NCI-H510A treated with DMSO at 0.1 percent for 48 hours (cell line): ENCODE measurements around the gene SEH1L.
A peak's percentile ranks its signal among the peaks of the same experiment; 100 is the strongest.
"Not testable (repeated sequence)": the region's sequence is repeated elsewhere in the genome, so short reads cannot be mapped to it uniquely, and the experiment has no call there.

ENCODE experiments used
- DNase-seq: peaks from one replicate; lab custom pipeline; 2025; lab: John Stamatoyannopoulos, UW

Gene SEH1L

DNA sequence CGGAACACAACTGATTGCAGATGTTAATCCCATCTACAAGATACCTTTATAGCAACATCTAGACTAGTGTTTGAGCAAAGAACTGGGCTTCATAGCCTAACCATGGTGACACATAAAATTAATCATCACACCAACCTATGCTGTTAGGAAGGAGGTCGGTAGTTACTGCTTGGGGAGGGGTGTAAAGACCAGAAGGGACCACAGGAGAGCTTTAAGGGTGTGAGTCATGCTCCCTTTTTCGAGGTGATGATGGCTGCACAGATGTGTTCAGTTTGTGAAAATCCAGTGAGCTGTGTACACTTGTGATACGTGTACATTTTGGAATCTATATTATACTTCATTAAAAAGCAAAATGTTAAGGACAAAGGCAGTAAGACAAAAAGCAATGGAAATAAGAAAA is 4.6 kb upstream of the SEH1L start:
- no peak for DNase-seq

DNA sequence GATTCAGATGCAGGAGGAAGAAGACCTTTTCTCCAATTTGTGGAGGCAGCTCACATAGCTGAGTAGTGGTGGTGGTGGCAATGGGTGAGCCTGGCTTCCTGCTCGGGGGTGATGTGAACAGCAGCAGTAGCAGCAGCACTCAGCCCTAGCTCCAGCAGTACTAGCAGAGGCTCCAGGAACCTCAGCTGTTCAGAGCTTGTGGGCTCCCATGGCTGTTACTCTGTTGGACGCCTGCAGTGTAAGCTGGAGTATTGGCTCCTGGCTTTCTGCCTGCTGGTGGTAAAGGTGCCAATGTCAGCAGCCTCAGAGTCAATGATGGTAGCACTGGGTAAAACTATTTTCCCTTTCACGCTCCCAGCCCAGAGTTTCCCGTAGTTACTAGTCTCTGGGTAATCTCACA is 3.1 kb upstream of the SEH1L start:
- DNase-seq, result no peak

DNA sequence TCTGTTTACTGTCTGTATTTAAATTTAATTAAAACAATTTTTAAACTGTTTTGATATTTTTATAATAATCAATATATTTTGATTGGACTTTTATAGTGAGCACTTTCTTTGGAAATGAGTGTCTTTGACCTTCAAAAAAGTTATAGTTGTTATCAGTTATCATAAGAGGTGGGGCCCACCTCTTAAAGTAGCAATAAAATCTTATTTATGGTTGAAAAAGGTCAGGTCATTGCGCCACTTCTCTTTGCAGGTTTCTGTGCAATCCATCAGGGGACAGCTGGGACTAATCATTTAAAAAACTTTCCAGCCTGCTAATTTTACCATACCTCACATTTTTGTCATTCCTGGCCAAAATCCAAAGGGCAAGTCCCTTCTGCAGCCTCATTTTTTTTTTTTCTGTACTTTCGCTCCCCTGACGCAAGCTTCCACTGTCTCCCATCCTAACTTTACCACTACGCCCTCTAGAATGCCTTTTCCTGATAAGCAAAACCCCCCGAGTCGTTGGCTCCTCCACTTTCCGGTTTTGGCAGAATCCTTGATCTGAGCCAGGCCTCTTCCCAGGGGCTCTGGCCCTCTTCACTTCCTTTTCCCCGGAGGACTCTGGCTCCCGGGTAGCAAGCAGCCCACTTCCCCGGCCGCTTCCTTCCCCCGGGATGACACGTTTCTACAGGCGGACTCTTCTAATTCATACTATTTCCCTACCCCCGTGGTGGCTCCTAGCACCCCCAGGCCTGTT is 1.1 kb upstream of the SEH1L start:
- DNase-seq, result peak; percentile 39

DNA sequence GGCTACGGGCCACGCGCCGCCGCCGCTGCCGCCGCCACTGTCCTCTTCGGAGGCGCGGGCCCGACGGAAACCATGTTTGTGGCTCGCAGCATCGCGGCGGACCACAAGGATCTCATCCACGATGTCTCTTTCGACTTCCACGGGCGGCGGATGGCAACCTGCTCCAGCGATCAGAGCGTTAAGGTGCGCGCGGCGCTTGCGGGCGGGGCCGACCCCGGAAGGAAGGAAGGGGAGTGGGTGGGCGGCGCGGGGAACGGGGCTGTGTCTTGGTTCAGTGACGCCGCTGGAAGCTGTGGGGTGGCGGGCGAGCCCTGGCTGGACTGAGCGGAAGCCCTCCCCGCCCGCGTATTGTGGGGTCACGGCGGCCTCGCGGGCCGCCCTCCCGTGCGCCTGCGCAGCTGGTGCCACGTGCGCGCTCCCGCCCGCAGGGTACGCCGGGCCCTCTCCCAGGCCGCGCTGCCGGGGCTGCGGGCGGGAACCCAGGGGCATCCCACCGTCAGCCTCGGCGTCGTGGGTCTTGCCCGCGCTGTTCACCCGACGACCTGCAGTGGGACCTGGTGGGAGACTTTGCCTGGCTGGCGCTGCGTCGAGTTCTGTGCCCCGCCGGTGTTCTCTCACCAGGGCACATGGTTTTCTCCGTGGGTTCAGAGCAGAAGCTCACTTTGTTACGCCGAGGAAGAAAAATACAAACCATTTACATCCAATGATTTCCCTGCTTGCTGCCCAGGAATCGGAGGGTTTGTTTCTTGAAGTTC is 416 bp downstream of the SEH1L start:
- DNase-seq, result peak; percentile 71

DNA sequence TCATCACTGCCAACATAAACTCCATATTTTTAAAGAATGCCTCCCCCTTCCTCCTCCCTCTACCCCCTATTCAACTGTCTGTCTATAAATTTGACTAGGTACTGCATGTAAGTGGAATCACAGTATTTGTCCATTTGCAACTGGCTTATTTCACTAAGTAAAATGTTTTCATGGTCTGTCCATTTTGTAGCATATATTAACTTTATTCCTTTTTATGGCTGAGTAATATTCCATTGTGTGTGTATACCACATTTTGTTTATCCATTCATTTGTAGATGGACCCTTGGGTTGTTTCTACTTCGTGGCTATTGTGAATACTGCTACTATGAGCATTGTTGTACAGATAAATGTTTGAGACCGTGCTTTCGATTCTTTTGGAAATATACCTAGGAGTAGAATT is 10.7 kb downstream of the SEH1L start:
- no peak for DNase-seq

DNA sequence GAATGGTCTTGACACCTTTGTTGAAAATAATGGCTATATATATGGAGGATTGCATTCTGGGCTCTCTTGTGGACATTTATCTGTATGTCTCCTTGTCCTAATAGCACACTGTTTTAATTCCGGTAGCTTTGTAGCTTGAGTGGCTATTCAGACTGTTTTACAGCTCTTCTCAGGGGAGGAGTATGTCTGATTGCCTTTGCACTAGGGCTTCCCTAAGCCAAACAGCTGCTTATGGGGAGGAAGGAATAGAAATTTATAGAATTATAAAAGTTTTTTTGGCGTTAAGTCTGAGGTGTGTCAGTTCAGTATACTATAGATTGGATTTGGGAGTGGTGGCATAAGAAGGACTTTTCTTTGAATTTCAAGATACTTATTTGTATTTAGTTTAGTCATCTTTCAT is 12.6 kb downstream of the SEH1L start:
- no peak for DNase-seq

DNA sequence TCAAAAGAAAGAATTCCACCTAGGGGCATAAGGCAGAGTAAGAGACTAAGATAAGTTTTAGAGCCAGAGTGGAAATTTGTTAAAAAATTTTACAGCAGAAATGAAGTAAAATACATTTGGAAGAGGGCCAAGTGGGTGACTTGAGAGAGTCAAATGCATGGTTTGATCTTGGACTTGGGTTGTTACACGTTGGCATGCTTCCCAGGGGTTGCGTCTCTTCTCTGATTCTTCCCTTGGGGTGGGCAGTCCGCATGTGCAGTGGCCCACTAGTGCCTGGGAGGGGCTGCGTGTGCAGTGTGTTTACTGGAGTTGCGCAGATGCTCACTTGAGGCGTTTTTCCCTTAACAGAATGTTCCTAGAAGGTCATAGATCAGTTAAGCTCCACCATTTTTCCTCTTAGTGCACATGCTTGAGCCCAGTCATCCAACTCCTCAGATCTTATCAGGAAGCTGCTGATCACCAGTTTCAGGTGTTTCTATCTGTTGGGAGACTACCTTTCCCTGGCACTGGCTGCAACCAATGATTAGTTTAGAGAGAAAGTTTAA is 13.1 kb downstream of the SEH1L start:
- DNase-seq, result no peak

DNA sequence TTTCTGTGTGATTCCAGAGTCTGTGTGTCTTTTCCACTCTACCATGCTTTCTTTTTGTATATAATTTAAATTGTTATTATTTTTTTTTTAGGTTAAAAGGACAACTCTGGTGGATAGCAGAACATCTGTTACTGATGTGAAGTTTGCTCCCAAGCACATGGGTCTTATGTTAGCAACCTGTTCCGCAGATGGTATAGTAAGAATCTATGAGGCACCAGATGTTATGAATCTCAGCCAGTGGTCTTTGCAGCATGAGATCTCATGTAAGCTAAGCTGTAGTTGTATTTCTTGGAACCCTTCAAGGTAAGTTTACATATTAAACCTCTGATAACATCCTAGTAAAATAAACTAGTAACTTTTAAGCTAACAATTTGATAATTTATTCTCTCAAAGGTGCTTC is 15.3 kb downstream of the SEH1L start:
- no peak for DNase-seq

DNA sequence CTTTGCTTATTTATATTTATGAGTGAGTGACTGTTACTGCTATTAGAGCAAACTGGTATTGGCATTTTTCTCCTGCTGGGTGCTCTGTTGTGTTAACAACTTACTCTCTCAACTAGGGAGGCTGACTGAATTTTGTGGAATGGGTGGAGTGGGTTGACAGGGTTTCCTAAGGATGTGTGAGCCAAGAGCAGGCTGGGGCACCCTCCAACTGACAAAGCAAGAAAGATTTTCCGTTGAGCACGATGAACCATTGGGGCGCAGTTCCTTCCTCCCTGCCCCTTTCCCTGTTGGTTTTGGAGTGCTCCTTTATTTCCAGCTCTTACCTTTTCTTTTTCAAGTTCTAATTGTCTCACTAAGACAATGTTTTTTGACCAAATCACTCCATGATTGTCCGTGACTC is 20.3 kb downstream of the SEH1L start:
- no peak for DNase-seq

DNA sequence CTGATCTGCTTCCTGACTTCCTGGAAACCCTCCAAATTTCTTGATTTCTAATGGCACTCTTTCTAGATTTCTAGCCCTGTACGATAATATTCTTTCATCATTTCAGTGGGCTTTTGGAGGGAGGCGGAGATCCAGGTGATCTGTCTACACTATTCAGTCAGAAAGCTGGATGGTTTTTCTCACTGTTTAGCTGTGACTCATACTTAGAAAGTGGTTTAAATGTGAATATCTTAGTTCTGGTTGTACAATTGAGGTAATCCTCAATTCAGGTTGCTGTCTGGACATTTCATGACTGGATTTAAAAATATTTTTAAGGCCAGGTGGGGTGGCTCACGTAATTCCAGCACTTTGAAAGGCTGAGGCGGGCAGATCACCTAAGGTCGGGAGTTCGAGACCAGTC is 20.8 kb downstream of the SEH1L start:
- DNase-seq, result no peak

DNA sequence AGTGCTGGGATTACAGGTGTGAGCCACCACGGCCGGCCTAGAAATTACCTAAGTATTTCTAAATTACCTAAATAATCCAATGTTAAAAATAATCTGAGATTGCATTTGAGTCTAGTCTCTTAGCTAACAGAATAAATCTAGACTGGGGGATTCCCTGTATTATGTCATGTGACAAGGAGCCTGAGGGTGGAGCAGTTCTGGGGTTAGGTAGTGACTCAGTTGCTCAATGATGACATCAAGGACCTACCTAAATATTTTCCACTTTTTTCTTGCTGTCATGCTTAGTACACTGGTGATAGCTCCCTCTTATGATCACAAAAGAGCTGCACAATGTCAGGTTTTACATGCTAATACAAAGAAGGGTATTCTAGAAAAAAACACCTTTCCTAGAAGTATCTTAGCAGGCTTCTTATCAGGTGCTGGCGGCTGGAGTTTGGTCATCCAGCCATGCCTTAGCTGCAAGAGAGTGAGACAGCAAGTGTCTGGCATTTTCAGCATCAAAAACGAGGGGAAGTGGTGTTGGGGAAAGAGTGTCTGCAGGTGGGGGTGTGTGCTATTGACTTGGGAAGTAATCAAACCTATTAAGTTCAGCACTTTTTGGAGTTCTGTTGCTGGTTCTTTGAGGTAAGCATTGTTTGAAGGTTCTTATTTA is 25.9 kb downstream of the SEH1L start:
- no peak for DNase-seq

DNA sequence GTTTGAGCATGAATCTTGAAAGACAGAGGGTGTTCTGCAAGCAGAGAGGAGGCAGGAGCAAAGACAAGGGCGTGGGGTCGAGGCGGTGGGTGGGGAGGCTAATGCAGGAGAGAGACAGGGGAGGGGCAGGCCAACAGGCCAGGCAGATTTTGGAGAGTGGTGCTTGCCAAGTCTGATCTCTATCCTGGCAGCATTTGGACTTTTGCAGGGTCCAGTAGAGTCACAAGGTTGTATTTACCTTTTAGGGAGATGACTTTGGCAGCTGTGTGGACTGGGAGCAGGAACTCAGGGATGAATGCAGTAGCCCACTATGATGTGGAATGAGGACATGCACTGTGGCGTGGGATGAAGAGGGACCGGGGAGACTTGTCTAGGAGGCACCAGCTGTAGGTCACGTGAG is 27.7 kb downstream of the SEH1L start:
- no peak for DNase-seq

DNA sequence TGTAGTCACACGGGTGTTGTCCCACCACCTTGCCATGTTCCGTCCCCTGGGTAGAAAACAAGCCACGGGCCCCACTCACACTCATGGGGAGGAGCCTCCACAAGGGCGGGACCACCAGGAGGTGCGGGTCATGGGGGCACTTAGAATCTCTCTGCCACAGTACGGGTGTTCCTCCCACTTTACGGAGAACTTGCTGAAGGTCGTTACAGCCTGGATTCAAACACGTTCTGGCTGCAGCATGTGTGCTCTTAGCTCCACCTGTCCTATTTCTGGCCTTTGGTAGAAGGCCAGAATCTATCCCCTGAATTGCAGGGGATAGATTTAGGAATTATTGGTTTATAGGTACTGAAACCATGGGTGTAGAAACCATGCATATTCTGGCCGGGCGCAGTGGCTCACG is 28.5 kb downstream of the SEH1L start:
- DNase-seq, result no peak

DNA sequence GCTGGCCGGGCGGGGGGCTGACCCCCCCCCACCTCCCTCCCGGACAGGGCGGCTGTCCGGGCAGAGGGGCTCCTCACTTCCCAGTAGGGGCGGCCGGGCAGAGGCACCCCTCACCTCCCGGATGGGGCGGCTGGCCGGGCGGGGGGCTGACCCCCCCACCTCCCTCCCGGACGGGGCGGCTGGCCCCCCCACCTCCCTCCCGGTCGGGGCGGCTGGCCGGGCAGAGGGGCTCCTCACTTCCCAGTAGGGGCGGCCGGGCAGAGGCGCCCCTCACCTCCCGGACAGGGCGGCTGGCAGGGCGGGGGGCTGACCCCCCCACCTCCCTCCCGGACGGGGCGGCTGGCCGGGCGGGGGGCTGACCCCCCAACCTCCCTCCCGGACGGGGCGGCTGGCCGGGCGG is 32.3 kb downstream of the SEH1L start:
- not testable (repeated sequence) for DNase-seq

DNA sequence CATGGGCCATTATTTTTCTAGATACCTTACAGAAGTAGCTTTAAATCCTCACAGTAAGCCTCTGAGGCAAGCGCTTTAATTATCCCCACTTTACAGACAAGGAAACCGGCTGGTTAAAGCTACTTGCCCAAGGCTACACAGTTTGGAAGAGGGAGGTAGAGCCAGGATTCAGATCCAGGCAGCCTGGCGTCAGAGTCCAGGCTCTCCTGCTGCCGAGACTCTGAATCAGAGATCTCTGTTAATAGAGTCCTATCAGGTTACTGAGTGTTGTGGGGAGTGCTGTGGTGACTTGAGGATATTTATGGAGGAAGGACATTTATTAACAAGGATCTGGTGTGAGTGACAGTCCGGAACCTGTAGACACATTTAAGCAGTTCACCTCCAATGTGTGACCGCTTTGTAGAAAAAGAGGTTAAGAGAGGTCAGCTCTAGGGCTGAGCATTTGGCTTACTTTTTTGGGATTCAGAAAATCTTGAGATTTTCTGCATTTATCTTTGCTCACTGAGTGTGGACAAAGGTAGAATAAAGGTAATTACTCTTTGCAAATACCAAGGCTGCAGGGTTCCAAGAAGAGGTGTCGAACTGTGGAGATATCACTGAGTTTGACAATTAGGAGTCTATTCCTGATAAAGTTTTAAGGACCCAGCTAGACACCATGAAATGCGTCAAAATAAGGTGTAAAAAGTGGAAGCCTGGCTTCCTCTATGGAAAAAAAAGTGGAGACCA is 41.7 kb downstream of the SEH1L start:
- peak; percentile 4 for DNase-seq

DNA sequence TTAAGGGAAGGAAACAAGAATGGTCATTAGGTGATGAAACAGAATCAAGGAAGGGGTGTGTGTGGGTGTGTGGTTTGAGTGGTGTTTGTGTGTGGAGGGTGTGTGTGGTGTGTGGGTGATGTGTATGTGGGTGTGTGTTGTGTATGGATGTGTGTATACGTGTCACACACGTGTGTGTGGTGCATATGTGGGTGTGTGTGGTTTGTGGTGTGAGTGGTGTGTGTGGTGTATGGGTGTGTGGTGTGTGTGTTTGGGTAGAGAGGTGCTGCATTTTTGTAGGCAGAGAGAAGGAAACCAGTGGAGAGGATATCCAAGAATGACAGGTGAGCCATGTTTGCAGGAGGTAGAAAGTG is 42.3 kb downstream of the SEH1L start:
- no peak for DNase-seq

DNA sequence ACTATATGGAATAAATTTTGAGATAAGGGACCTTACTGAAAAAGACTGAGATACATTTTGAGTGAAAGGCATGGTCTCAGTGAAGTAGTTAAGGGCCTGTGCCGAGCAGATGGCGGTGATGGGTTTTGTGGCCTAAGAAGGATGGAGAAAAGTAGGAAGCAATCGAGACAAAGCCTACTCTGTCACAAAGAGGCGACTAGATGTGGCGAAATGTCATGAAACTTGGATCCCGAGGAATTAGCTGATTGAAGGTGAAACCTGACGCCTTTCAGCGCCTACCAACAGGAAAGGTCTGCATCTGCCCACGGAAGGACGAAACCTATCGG is 42.8 kb downstream of the SEH1L start:
- DNase-seq, result peak; percentile 52

DNA sequence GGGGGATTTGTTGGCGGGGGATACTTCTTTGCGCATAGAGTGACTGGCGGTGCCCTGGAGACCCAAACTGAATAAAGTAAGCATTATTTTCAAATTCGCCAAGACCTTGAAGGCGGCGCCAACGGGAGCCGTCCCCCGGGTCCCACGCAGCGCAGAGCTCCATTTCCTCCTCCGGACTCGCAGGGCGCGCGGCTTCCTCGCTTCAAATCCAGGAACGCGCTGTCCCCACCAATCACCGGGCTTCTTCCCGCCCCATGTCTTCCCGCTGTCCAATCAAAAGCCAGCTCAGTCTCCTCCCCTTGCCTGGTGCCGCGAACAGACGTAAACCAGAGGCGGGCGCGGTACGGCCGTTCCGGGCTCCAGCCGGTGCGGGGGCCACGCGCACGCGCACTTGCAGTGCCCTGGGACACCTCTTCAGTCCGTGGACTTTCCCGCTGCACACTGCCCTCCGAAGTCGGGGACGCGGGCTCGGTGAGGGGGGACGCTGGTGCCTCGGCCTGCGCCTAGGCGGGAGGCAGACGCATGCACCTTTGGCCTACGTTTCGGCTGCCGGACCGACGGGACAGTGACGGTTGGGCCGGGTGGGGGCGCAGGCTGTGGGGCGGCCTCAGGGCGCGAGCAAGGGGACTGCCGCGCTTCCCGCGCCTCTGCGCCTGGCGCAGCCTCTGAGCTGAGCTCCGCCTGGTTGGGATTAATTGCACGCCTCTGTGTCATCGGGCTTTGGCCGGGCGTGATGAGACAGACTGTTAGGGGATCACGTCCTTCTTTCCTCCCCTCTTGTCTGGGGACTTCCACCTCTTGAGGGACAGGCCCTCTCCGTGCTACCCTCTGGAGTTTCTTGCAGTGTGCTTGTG is 43.4 kb downstream of the SEH1L start, which contains the start of gene CEP192:
CEP192 (plus strand) TSS at position 396 of the 854 bp plus-strand sequence. CDS start 8,063 bp downstream, outside the sequence.
- DNase-seq, result peak; percentile 89

DNA sequence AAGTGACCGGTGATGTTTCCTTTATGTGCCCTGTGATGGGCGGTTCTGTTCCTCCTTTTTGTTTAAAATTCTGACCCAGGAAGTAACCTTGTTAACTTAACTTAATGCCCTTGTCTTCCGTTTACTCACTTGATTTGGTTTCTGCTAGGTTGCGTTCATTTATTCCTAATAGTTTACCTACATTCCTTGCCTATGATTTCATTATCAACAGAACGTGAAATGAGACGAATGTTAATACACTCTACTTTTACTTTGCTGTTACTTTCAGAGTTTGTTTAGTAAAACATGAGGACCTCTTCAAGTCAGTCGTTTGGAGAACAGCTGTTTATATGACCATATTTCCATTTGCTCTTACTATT is 44.0 kb downstream of the SEH1L start:
- DNase-seq, result no peak

DNA sequence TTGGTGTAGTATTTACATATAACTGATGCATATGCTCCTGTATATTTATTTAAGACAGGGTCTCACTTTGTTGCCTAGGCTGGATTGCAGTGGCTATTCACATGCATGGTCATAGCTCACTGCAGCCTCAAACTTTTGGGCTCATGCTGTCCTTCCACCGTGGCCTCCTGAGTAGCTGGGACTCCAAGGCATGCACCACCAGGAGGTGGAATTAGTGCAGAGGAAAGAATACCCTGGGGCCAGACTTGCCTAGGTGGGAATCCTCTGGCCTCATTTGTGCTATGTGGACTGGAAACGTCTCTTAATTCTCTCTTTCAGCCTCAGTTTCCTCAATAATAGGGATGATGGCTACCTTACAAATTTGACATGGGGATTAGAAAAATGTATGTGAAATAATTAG is 45.6 kb downstream of the SEH1L start:
- DNase-seq, result no peak

DNA sequence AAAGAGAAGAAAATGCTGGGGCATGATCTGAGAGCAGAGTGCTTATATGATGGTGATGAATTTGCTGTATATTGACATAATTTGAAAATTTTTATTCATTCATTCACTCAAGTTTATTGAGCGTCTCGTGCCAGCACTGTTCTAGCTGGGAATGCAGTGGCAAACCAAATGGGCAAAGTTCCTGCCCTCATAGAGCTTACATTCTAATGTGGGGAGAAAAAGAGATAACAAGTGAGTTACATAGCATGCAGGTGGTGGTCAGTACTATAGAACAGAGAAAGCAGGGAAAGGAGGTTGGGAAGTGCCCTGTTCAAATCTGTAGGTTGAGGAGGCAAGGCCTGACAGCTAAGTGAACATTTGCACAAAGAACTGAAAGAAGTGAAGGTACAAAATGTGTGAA is 47.6 kb downstream of the SEH1L start:
- DNase-seq, result no peak
